Measurements from ENCODE around the gene NR4A2.

DNA sequence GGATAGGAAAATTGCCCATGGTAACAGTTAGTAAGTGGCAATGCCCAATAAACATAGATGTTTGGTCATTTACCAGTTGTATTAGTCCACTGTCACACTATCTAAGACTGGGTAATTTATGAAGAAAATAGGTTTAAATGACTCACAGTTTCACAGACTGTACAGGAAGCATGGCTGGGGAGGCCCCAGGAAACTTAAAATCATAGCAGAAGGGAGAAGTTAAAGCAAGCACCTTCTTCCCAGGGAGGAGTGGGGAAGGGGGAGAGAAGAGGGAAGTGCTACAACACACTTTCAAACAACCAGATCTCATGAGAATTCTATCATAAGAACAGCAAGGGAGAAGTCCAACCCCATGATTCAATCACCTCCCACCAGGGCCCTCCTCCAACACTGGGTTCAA lies 23.4 kb downstream of the NR4A2 start:
- TF ChIP-seq RAD21 (IDR thresholded peaks at IDR 0.05; ENCODE audit: low read depth), result no peak
- no peak for TF ChIP-seq EP300 (IDR thresholded peaks at IDR 0.05; ENCODE audit: borderline replicate concordance)
- TF ChIP-seq, protein P1, sequence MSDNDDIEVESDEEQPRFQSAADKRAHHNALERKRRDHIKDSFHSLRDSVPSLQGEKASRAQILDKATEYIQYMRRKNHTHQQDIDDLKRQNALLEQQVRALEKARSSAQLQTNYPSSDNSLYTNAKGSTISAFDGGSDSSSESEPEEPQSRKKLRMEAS (IDR thresholded peaks at IDR 0.05), result no peak
- TF ChIP-seq ZBTB7A (IDR thresholded peaks at IDR 0.05; ENCODE audit: low read depth), result no peak
- TF ChIP-seq CREB1 (IDR thresholded peaks at IDR 0.05; ENCODE audit: low read depth), result no peak
- no peak for TF ChIP-seq YY1 (IDR thresholded peaks at IDR 0.05; ENCODE audit: low read depth)
- TF ChIP-seq TCF12 (IDR thresholded peaks at IDR 0.05; ENCODE audit: low read depth), result no peak
- TF ChIP-seq EGR1 (IDR thresholded peaks at IDR 0.05), result no peak

Data from Ishikawa (cell line).